CD8-positive, alpha-beta memory T cell (primary cell): Measurements from ENCODE around the gene NXT1. TPM values are rescaled to one million over a fixed set of nuclear protein-coding genes. Genes with fewer than 3 reads are reported as not detected.

Experiments
- CTCF ChIA-PET: fragments of 350-600 bp; sonication (Branson Sonifier 250); formaldehyde crosslinking; loops from one replicate; lab custom pipeline; 2021; ENCODE audit warnings: antibody characterized with exemption; lab: Charles Lee
- POLR2A ChIA-PET: fragments of 350-600 bp; sonication (Branson Sonifier 250); formaldehyde crosslinking; loops from one replicate; lab custom pipeline; 2021; ENCODE audit warnings: antibody characterized with exemption; lab: Charles Lee
- DNase-seq, 5 donors: peaks; one replicate each; pipeline versions ENCODE4 v3.0.0 to v3.0.0-alpha.2; 2020 to 2022; ENCODE audit warnings: mixed read lengths in 1 of 5
- H3K27ac ChIP-seq: one replicate; pipeline ENCODE4 v1.7.0; 2013; ENCODE audit warnings: low read depth, mild to moderate bottlenecking, low read length, moderate library complexity
- H3K27me3 ChIP-seq: 2 replicates; pipeline ENCODE4 v1.7.0; 2013; ENCODE audit warnings: low read length, mild to moderate bottlenecking; ENCODE audit not compliant: insufficient read depth, poor library complexity, severe bottlenecking
- H3K36me3 ChIP-seq: 2 replicates; pipeline ENCODE4 v1.7.0; 2013; ENCODE audit warnings: mild to moderate bottlenecking, low read length, moderate library complexity; ENCODE audit not compliant: insufficient read depth
- H3K4me1 ChIP-seq: 2 replicates; pipeline ENCODE4 v1.7.0; 2013; ENCODE audit warnings: mild to moderate bottlenecking, low read length, moderate library complexity; ENCODE audit not compliant: insufficient read depth
- H3K4me3 ChIP-seq: 2 replicates; pipeline ENCODE4 v1.7.0; 2013; ENCODE audit warnings: mild to moderate bottlenecking, low read length
- H3K9me3 ChIP-seq: 2 replicates; pipeline ENCODE4 v1.7.0; 2013; ENCODE audit warnings: mild to moderate bottlenecking, low read length
- H3K27ac Mint-ChIP-seq, 8 donors: one replicate each; pipeline ENCODE4 v1.8.0; 2020 to 2021; ENCODE audit warnings: mixed read lengths in 8 of 8, mild to moderate bottlenecking in 6 of 8, inconsistent platforms in 3 of 8, moderate library complexity in 3 of 8
- H3K27me3 Mint-ChIP-seq, 2 donors: one replicate each; pipeline ENCODE4 v1.8.0; 2020 to 2021; ENCODE audit warnings: mixed read lengths in 2 of 2, mild to moderate bottlenecking in 1 of 2, moderate library complexity in 1 of 2
- H3K36me3 Mint-ChIP-seq, 3 donors: one replicate each; pipeline ENCODE4 v1.8.0; 2020 to 2021; ENCODE audit warnings: mixed read lengths in 3 of 3, inconsistent platforms in 1 of 3, mild to moderate bottlenecking in 1 of 3
- H3K4me1 Mint-ChIP-seq, 3 donors: one replicate each; pipeline ENCODE4 v1.8.0; 2020 to 2021; ENCODE audit warnings: mixed read lengths in 3 of 3, inconsistent platforms in 1 of 3, mild to moderate bottlenecking in 1 of 3
- H3K4me3 Mint-ChIP-seq, 7 donors: one replicate each; pipeline ENCODE4 v1.8.0; 2020 to 2021; ENCODE audit warnings: mixed read lengths in 7 of 7, mild to moderate bottlenecking in 6 of 7, moderate library complexity in 4 of 7, inconsistent platforms in 2 of 7
- H3K9me3 Mint-ChIP-seq, 5 donors: one replicate each; pipeline ENCODE4 v1.8.0; 2020 to 2022; ENCODE audit warnings: mixed read lengths in 5 of 5, mild to moderate bottlenecking in 3 of 5, moderate library complexity in 2 of 5, inconsistent platforms in 1 of 5
- polyA plus RNA-seq: library from polyadenylated mRNA; unstranded; fragments of 300-500 nt; fragmentation: Illumina TruSeq; gene quantifications from one replicate; pipeline ENCODE4 v1.2.3, GENCODE V29; 2021
- total RNA-seq, 2 experiments: library from RNA; stranded (reverse); gene quantifications; one replicate each; pipeline ENCODE4 v1.2.3, GENCODE V29; 2021

The NXT1 gene
- total and polyA plus RNA-seq, 3 experiments from 2014 or later: 48.9 to 65.0 (median 52.9) TPM

- Mint-ChIP-seq H3K4me1 (peaks cover 14 to 32% (median 26%) of the 10 kb centered on the region in 3 donors), H3K27ac (peak overlapping the region in 2 of 8 donors; percentile 42 to 54), H3K4me3 (no peak overlapping the region), H3K27me3 (no peaks in the 10 kb centered on the region), H3K36me3 (peaks cover 7 to 75% (median 30%) of the 10 kb centered on the region in 3 donors), H3K9me3 (no peaks in the 10 kb centered on the region)
- Histone ChIP-seq H3K9me3 (no peaks in the 10 kb centered on the region), H3K4me1 (no peaks in the 10 kb centered on the region), H3K36me3 (peaks cover 21% of the 10 kb centered on the region), H3K27ac (no peak overlapping the region), H3K27me3 (no peaks in the 10 kb centered on the region), H3K4me3 (no peak overlapping the region)
- no peak for DNase-seq
- CTCF ChIA-PET: interaction anchor here (0.6 kb wide), 1 partner anchor 20 kb away, joined by 3 read pairs; no protein-coding TSS in a partner anchor
- POLR2A ChIA-PET: no interaction called here
These were observed 46.5 kb downstream of the NXT1 start for GRCh38 chr20:23396950-23397627.

- H3K4me1 ChIP-seq: no peaks in the 10 kb centered on the region
- Mint-ChIP-seq H3K27me3 (no peaks in the 10 kb centered on the region), H3K9me3 (no peaks in the 10 kb centered on the region), H3K4me1 (peaks cover 16 to 32% (median 29%) of the 10 kb centered on the region in 3 donors), H3K4me3 (no peak overlapping the region), H3K27ac (peak overlapping the region in 3 of 8 donors; percentile 70 to 78 (median 77)), H3K36me3 (peaks cover 7 to 79% (median 27%) of the 10 kb centered on the region in 3 donors)
- no peak overlapping the region for H3K4me3 ChIP-seq
- H3K27me3 ChIP-seq: no peaks in the 10 kb centered on the region
- ChIA-PET CTCF (interaction anchor here (0.6 to 1.1 kb wide), 2 partner anchors 19 to 23 kb away, joined by 3 read pairs; no protein-coding TSS in a partner anchor), POLR2A (no interaction called here)
- H3K36me3 ChIP-seq: peaks cover 18% of the 10 kb centered on the region
- DNase-seq: no peak
- no peak overlapping the region for H3K27ac ChIP-seq
- H3K9me3 ChIP-seq: no peaks in the 10 kb centered on the region
These were observed 47.4 kb downstream of the NXT1 start for GRCh38 chr20:23397961-23398360.

GRCh38 chr20:23399568-23400241 lies 49.1 kb downstream of the NXT1 start:
- Histone ChIP-seq H3K4me1 (no peaks in the 10 kb centered on the region), H3K9me3 (no peaks in the 10 kb centered on the region), H3K4me3 (no peak overlapping the region), H3K27ac (no peak overlapping the region), H3K27me3 (no peaks in the 10 kb centered on the region), H3K36me3 (peaks cover 1% of the 10 kb centered on the region)
- ChIA-PET POLR2A (no interaction called here), CTCF (interaction anchor here (0.8 kb wide), 1 partner anchor 50 kb away, joined by 3 read pairs; no protein-coding TSS in a partner anchor)
- H3K27ac Mint-ChIP-seq: peak overlapping the region; percentile 2 to 43 (median 15)
- peak overlapping the region in 1 of 7 donors; percentile 69 for H3K4me3 Mint-ChIP-seq
- H3K9me3 Mint-ChIP-seq: no peaks in the 10 kb centered on the region
- peaks cover 20 to 35% (median 32%) of the 10 kb centered on the region in 3 donors for H3K4me1 Mint-ChIP-seq
- no peaks in the 10 kb centered on the region for H3K27me3 Mint-ChIP-seq
- DNase-seq: no peak
- H3K36me3 Mint-ChIP-seq: peaks cover 0 to 66% (median 13%) of the 10 kb centered on the region in 3 donors

- no peaks in the 10 kb centered on the region for H3K9me3 Mint-ChIP-seq
- H3K4me3 ChIP-seq: no peak overlapping the region
- ChIA-PET POLR2A (no interaction called here), CTCF (no interaction called here)
- H3K4me3 Mint-ChIP-seq: no peak overlapping the region
- no peaks in the 10 kb centered on the region for H3K27me3 Mint-ChIP-seq
- no peaks in the 10 kb centered on the region for H3K36me3 ChIP-seq
- no peaks in the 10 kb centered on the region for H3K4me1 ChIP-seq
- no peak overlapping the region for H3K27ac ChIP-seq
- peaks cover 0 to 55% (median 10%) of the 10 kb centered on the region in 3 donors for H3K36me3 Mint-ChIP-seq
- peak overlapping the region in 1 of 8 donors; percentile 85 for H3K27ac Mint-ChIP-seq
- DNase-seq: no peak
- H3K27me3 ChIP-seq: no peaks in the 10 kb centered on the region
- no peaks in the 10 kb centered on the region for H3K9me3 ChIP-seq
- H3K4me1 Mint-ChIP-seq: peaks cover 22 to 42% (median 39%) of the 10 kb centered on the region in 3 donors
These were observed 50.5 kb downstream of the NXT1 start for GRCh38 chr20:23401051-23401450.

GRCh38 chr20:23403751-23404150 lies 53.2 kb downstream of the NXT1 start:
- H3K4me1 Mint-ChIP-seq: peaks cover 34 to 57% (median 49%) of the 10 kb centered on the region in 3 donors
- peak overlapping the region in 1 of 8 donors; percentile 33 for H3K27ac Mint-ChIP-seq
- CTCF ChIA-PET: interaction anchor here (1.0 to 2.6 kb wide), 2 partner anchors 9 to 38 kb away, joined by 3 to 7 read pairs; no protein-coding TSS in a partner anchor

GRCh38 chr20:23404196-23404595 lies 53.6 kb downstream of the NXT1 start:
- Mint-ChIP-seq H3K4me1 (peaks cover 32 to 53% (median 45%) of the 10 kb centered on the region in 3 donors), H3K9me3 (no peaks in the 10 kb centered on the region), H3K36me3 (peaks cover 0 to 34% (median 6%) of the 10 kb centered on the region in 3 donors), H3K27ac (peak overlapping the region in 1 of 8 donors; percentile 33), H3K27me3 (no peaks in the 10 kb centered on the region), H3K4me3 (no peak overlapping the region)
- no peak for DNase-seq
- Histone ChIP-seq H3K27ac (no peak overlapping the region), H3K4me1 (no peaks in the 10 kb centered on the region), H3K27me3 (no peaks in the 10 kb centered on the region), H3K36me3 (no peaks in the 10 kb centered on the region), H3K4me3 (no peak overlapping the region), H3K9me3 (no peaks in the 10 kb centered on the region)
- POLR2A ChIA-PET: no interaction called here
- CTCF ChIA-PET: interaction anchor here (2.6 kb wide), 1 partner anchor 38 kb away, joined by 7 read pairs; no protein-coding TSS in a partner anchor

More at GRCh38 chr20:23403751-23404150, 53.2 kb downstream of the NXT1 start:
- Histone ChIP-seq H3K9me3 (no peaks in the 10 kb centered on the region), H3K4me3 (no peak overlapping the region), H3K36me3 (no peaks in the 10 kb centered on the region), H3K27ac (no peak overlapping the region), H3K27me3 (no peaks in the 10 kb centered on the region), H3K4me1 (no peaks in the 10 kb centered on the region)
- Mint-ChIP-seq H3K36me3 (peaks cover 0 to 38% (median 6%) of the 10 kb centered on the region in 3 donors), H3K4me3 (no peak overlapping the region), H3K9me3 (no peaks in the 10 kb centered on the region), H3K27me3 (no peaks in the 10 kb centered on the region)
- POLR2A ChIA-PET: no interaction called here
- no peak for DNase-seq
